PFSK-1 (cell line): ENCODE measurements around the gene SYT6.

Experiments
- FOXP2 ChIP-seq: optimal IDR thresholded peaks from 2 replicates; pipeline ENCODE3; 2011; ENCODE audit warnings: borderline replicate concordance, control low read depth, inconsistent platforms; ENCODE audit not compliant: insufficient read depth; ENCODE audit errors: extremely low read length, extremely low read depth
- POLR2AphosphoS5 ChIP-seq: IDR thresholded peaks from 2 replicates; pipeline ENCODE4 v1.6.1; 2012; ENCODE audit warnings: low read depth, mild to moderate bottlenecking, control low read depth, low read length, moderate library complexity
- REST ChIP-seq, 2 experiments: IDR thresholded peaks; 2 replicates each; pipeline versions ENCODE4 v1.6.1 to v1.8.0; 2011 to 2012; ENCODE audit warnings: low read depth in 2 of 2, low read length in 2 of 2, control low read depth in 1 of 2, inconsistent platforms in 1 of 2, mild to moderate bottlenecking in 1 of 2, moderate library complexity in 1 of 2; ENCODE audit not compliant: insufficient read depth in 1 of 2
- SIN3A ChIP-seq: IDR thresholded peaks from 2 replicates; pipeline ENCODE4 v1.6.1; 2012; ENCODE audit warnings: mild to moderate bottlenecking, low read length, moderate library complexity, borderline replicate concordance; ENCODE audit not compliant: insufficient read depth
- TAF1 ChIP-seq: IDR thresholded peaks from 2 replicates; pipeline ENCODE4 v1.6.1; 2012; ENCODE audit warnings: low read length, control low read depth, borderline replicate concordance; ENCODE audit not compliant: insufficient read depth

Gene SYT6

GRCh38 chr1:114094675-114095074, 59.0 kb downstream of the SYT6 start:
- no peak for TF ChIP-seq SIN3A
- no peak for TF ChIP-seq REST (IDR thresholded peaks at IDR 0.05; ENCODE audit: insufficient read depth in 1 of 2, low read depth in 2 of 2, low read length in 2 of 2)
- no peak for TF ChIP-seq FOXP2
- TF ChIP-seq TAF1: no peak

- TF ChIP-seq SIN3A: no peak
- no peak for TF ChIP-seq REST (IDR thresholded peaks at IDR 0.05; ENCODE audit: insufficient read depth in 1 of 2, low read depth in 2 of 2, low read length in 2 of 2)
- no peak for TF ChIP-seq POLR2AphosphoS5
- no peak for TF ChIP-seq TAF1
- TF ChIP-seq FOXP2: no peak
Measured at GRCh38 chr1:114094363-114094634, 59.4 kb downstream of the SYT6 start.

GRCh38 chr1:114093624-114094362, 59.9 kb downstream of the SYT6 start:
- TF ChIP-seq SIN3A: no peak
- TF ChIP-seq FOXP2: no peak
- TF ChIP-seq REST (IDR thresholded peaks at IDR 0.05; ENCODE audit: insufficient read depth in 1 of 2, low read depth in 2 of 2, low read length in 2 of 2): no peak
- no peak for TF ChIP-seq TAF1
- no peak for TF ChIP-seq POLR2AphosphoS5

- TF ChIP-seq REST (IDR thresholded peaks at IDR 0.05; ENCODE audit: insufficient read depth in 1 of 2, low read depth in 2 of 2, low read length in 2 of 2): no peak
- TF ChIP-seq TAF1: no peak
- TF ChIP-seq SIN3A: no peak
- no peak for TF ChIP-seq POLR2AphosphoS5
- TF ChIP-seq FOXP2: no peak
Measured at GRCh38 chr1:114092186-114093062, 61.2 kb downstream of the SYT6 start.
